Left lung (tissue), 10 donors: ENCODE results near the gene BSND. TPM values are rescaled to one million over a fixed set of nuclear protein-coding genes. Genes with fewer than 3 reads are reported as not detected.

ENCODE experiments used
- ATAC-seq: fragments of 200-7000 bp; cut with Tn5 transposase; one replicate; pipeline ENCODE4 v1.9.1; 2020; ENCODE audit warnings: moderate library complexity
- DNase-seq, 4 donors: peaks; one replicate each; pipeline ENCODE4 v3.0.0-alpha.2; 2013 to 2020
- H3K27ac ChIP-seq, 2 donors: fragments of 200-600 bp; sonication (generic) in 1 of 2; one replicate each; pipeline versions ENCODE4 v1.5.0 to v1.8.0; 2020 to 2021
- H3K27me3 ChIP-seq, 2 donors: fragments of 200-600 bp; sonication (generic) in 1 of 2; one replicate each; pipeline versions ENCODE4 v1.5.0 to v1.8.0; 2020 to 2021
- H3K36me3 ChIP-seq, 2 donors: fragments of 200-600 bp; sonication (generic) in 1 of 2; one replicate each; pipeline versions ENCODE4 v1.5.0 to v1.8.0; 2020 to 2021
- H3K4me1 ChIP-seq, 2 donors: fragments of 200-600 bp; one replicate each; pipeline ENCODE4 v1.8.0; 2021
- H3K4me3 ChIP-seq, 2 donors: fragments of 200-600 bp; sonication (generic) in 1 of 2; one replicate each; pipeline versions ENCODE4 v1.5.0 to v1.8.0; 2020 to 2021; ENCODE audit warnings: mild to moderate bottlenecking in 1 of 2
- H3K9me3 ChIP-seq, 2 donors: fragments of 200-600 bp; sonication (generic) in 1 of 2; one replicate each; pipeline versions ENCODE4 v1.5.0 to v1.8.0; 2020 to 2021
- CTCF ChIP-seq, 2 donors: fragments of 200-600 bp; sonication (generic) in 1 of 2; IDR thresholded peaks; one replicate each; pipeline versions ENCODE4 v1.5.0 to v1.8.0; 2021; ENCODE audit warnings: antibody characterized with exemption in 2 of 2
- intact Hi-C, 2 donors: fragments of 100-400 bp; cut with DNase I; formaldehyde crosslinking; loops; one replicate each; pipeline versions ENCODE4 v1.11.2 to v1.14.2; 2022
- polyA plus RNA-seq, 6 donors: library from polyadenylated mRNA; unstranded; fragments of 120-200 nt; gene quantifications; one replicate each; pipeline ENCODE4 v1.2.1, GENCODE V29; 2013; ENCODE audit not compliant: insufficient read length in 6 of 6
- total RNA-seq, 2 donors: library from RNA; stranded (reverse); fragmentation: NEBNext Ultra II Directional; extraction: Animal tissue kit (Norgen Biotek cat#: 25700); gene quantifications; one replicate each; pipeline ENCODE4 v1.2.1, GENCODE V29; 2021
- donor health status: DM: no; HTN: yes; CAD: no.
- donor health status: DM: no; HTN: no; CAD: no.

Gene BSND
- total and polyA plus RNA-seq, 8 donors, result 0.03 to 0.06 (median 0.06) TPM; not detected in 3

DNA sequence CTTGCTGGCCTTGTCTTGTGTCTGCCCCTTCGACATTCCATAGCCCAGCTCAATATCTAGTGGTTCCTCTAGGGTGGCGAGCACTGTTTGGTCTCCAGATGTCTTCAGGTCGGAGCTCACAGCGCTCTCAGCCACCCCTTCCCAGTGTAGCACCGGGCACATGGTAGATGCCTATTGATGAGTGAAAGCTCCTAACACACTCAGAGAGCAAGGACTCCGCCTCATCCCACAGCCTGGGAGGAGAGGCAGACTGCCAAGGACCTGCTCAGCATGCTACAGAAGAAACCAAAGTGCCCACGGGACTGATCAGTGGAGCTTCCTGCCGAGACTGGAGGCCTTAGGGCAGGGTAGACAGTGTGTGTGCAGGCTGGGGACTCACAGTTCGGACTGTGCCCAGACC lies 51.5 kb downstream of the BSND start:
- H3K4me3 ChIP-seq, result no peak overlapping the region
- no peaks in the 10 kb centered on the region for H3K9me3 ChIP-seq
- H3K4me1 ChIP-seq, result peaks cover 0 to 19% of the 10 kb centered on the region in 2 donors
- H3K27me3 ChIP-seq, result no peaks in the 10 kb centered on the region
- no peaks in the 10 kb centered on the region for H3K36me3 ChIP-seq
- TF ChIP-seq CTCF (IDR thresholded peaks at IDR 0.05), result no peak
- ATAC-seq (no peak), DNase-seq (no peak)
- no peak overlapping the region for H3K27ac ChIP-seq
- intact Hi-C loops, result no loop called here

DNA sequence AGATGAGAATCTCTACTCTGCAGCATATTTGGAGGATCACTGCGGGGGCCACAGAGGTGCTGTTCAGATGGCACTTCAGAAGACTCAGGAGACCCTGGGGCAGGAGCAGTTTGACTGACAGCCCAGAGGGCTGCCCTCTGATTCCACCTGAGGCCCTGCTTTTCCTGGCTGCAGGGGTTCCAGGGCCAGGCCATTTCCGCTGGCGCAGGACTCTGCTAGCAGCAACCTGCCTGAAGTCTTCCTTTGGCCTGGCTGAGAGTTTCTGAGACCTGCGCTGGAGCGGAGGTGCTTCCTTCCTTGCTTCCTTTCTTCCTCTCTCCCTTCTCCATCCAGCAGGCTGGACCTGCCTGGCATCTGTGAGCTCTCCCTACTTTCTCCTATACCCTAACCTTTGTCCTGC lies 52.4 kb downstream of the BSND start:
- no peak for ATAC-seq
- peaks cover 0 to 5% of the 10 kb centered on the region in 2 donors for H3K36me3 ChIP-seq
- TF ChIP-seq CTCF (IDR thresholded peaks at IDR 0.05), result no peak
- H3K4me3 ChIP-seq, result no peak overlapping the region
- H3K9me3 ChIP-seq, result no peaks in the 10 kb centered on the region
- H3K27me3 ChIP-seq, result no peaks in the 10 kb centered on the region
- intact Hi-C loops, result no loop called here
- no peak for DNase-seq
- H3K4me1 ChIP-seq, result peaks cover 0 to 19% of the 10 kb centered on the region in 2 donors
- no peak overlapping the region for H3K27ac ChIP-seq

DNA sequence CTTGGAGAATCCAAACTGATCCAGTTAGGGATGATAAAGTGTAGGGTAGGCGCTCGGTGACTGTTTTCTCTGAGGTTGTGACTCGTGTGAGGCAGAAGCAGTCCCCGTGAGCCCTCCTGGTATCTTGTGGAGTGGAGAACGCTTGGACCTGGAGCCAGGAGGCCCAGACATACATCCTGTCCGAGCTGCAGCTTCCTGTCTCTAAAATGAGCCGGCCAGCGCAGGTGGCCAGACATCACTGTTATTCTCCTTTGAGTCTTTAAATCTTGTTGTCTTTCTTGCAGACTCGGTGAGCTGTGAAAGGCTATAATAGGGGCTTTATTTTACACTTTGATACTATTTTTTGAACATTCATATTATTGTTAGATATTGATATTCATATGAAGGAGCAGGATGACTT lies 52.9 kb downstream of the BSND start:
- no peaks in the 10 kb centered on the region for H3K27me3 ChIP-seq
- H3K9me3 ChIP-seq, result no peaks in the 10 kb centered on the region
- intact Hi-C loops, result no loop called here
- peaks cover 0 to 7% of the 10 kb centered on the region in 2 donors for H3K36me3 ChIP-seq
- TF ChIP-seq CTCF (IDR thresholded peaks at IDR 0.05), result no peak
- DNase-seq (no peak), ATAC-seq (no peak)
- H3K27ac ChIP-seq, result no peak overlapping the region
- H3K4me1 ChIP-seq, result peaks cover 0 to 19% of the 10 kb centered on the region in 2 donors
- H3K4me3 ChIP-seq, result no peak overlapping the region

DNA sequence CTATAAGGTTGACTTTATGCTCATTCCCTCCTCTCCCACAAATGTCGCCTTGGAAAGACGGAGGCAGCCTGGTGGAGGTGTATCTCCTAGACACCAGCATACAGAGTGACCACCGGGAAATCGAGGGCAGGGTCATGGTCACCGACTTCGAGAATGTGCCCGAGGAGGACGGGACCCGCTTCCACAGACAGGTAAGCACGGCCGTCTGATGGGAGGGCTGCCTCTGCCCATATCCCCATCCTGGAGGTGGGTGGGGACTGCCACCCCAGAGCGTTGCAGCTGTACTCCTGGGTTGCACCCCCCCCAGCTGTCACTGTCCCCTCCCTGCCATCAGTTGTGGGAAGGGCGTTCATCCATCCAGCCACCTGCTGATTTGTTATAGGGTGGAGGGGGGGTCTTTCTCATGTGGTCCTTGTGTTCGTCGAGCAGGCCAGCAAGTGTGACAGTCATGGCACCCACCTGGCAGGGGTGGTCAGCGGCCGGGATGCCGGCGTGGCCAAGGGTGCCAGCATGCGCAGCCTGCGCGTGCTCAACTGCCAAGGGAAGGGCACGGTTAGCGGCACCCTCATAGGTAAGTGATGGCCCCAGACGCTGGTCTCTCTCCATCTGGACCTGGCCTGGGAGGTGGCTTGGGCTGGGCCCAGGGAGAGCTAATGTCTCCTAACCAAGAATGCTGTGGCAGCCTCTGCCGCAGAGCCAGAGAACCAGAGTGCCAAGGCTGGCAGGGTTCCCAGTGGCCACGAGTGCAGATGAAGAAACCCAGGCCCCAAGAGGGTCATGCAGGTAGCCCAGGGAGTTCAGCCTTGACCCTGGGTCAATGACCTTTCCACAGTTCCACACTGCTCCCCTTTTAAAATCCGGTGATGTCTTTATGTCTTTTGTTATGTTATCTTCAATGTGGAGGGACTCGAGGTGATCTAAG lies 53.7 kb downstream of the BSND start:
- TF ChIP-seq CTCF (IDR thresholded peaks at IDR 0.05), result no peak
- no peaks in the 10 kb centered on the region for H3K9me3 ChIP-seq
- no peaks in the 10 kb centered on the region for H3K27me3 ChIP-seq
- H3K4me3 ChIP-seq, result no peak overlapping the region
- intact Hi-C loops, result no loop called here
- H3K27ac ChIP-seq, result peak overlapping the region in 1 of 2 donors; percentile 71
- peaks cover 0 to 7% of the 10 kb centered on the region in 2 donors for H3K36me3 ChIP-seq
- peaks cover 0 to 19% of the 10 kb centered on the region in 2 donors for H3K4me1 ChIP-seq
- ATAC-seq (no peak), DNase-seq (no peak)

DNA sequence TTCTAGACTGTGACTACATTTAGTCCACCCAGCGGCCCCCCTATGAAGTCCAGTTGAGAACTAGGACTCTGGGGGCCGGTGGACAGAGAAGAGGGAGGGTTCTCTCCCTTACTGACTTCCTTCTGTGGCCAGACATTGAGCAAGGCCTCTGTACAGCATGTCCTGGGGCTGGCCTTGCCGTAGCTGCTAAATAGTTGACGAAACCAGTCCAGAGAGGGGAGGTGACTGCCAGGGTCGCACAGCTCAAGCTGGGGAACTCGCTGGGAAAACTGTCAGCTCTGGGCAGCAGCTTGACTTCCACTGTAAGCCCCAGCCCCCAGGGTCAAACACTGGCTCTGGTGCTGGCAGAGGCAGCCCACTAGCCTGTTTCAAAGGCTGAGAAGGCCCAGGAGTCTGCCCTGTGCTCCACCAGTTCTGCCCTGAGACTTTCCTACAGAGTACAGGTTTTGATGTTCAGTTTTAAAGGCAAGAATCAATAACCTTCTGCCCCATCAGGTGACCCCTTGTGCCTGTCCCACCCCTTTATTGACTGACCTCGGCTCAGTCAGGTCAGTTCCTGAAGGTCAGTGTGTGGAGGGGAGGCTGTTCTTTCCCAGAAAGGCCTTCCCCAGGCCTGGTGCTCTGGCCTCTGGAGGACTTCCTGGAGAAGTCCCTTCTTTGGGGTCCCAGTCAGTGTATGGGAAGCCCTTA lies 54.7 kb downstream of the BSND start:
- no peak overlapping the region for H3K4me3 ChIP-seq
- peak; percentile 61 for ATAC-seq

More for the DNA sequence above, 54.7 kb downstream of the BSND start:
- no peak for TF ChIP-seq CTCF (IDR thresholded peaks at IDR 0.05)
- Histone ChIP-seq H3K9me3 (no peaks in the 10 kb centered on the region), H3K36me3 (peaks cover 0 to 7% of the 10 kb centered on the region in 2 donors), H3K27ac (peak overlapping the region in 1 of 2 donors; percentile 71), H3K4me1 (peaks cover 0 to 19% of the 10 kb centered on the region in 2 donors), H3K27me3 (no peaks in the 10 kb centered on the region)
- intact Hi-C loops, result no loop called here
- peak in 1 of 4 donors; percentile 61 for DNase-seq
